Occipital lobe (tissue), 2 donors: ENCODE data around the gene IP6K2. TPM values are rescaled to one million over a fixed set of nuclear protein-coding genes. Genes with fewer than 3 reads are reported as not detected.
"Not testable (repeated sequence)": the region's sequence is repeated elsewhere in the genome, so short reads cannot be mapped to it uniquely, and the experiment has no call there.

Source experiments
- DNase-seq: peaks from one replicate; lab custom pipeline; 2025; lab: John Stamatoyannopoulos, UW
- total RNA-seq: library from RNA; depleted of rRNA; stranded (reverse); fragments of >200 nt; gene quantifications from one replicate; pipeline ENCODE4 v1.2.3, GENCODE V29; 2014

Gene IP6K2
- total RNA-seq = 90.6 TPM

- peak; percentile 98 for DNase-seq
Observed at GRCh38 chr3:48716982-48717746, at the start of gene IP6K2. Gene IP6K2, minus strand, starts transcription at chr3:48717221. Its CDS starts 21,930 bp downstream, at chr3:48695291.

- DNase-seq = no peak
Observed at GRCh38 chr3:48765376-48765775, 48.4 kb upstream of the IP6K2 start.

GRCh38 chr3:48762816-48763215, 45.8 kb upstream of the IP6K2 start:
- DNase-seq = no peak

- DNase-seq = not testable (repeated sequence)
Observed at GRCh38 chr3:48759991-48760540, 43.0 kb upstream of the IP6K2 start.

GRCh38 chr3:48759531-48759930, 42.5 kb upstream of the IP6K2 start:
- DNase-seq = not testable (repeated sequence)

GRCh38 chr3:48759071-48759470, 42.0 kb upstream of the IP6K2 start:
- no peak for DNase-seq

GRCh38 chr3:48756640-48757039, 39.6 kb upstream of the IP6K2 start:
- no peak for DNase-seq

GRCh38 chr3:48750856-48751255, 33.8 kb upstream of the IP6K2 start:
- no peak for DNase-seq

- DNase-seq = no peak
Observed at GRCh38 chr3:48748754-48749153, 31.7 kb upstream of the IP6K2 start.

GRCh38 chr3:48747706-48748105, 30.7 kb upstream of the IP6K2 start:
- DNase-seq = no peak

GRCh38 chr3:48747015-48747615, 30.1 kb upstream of the IP6K2 start:
- no peak for DNase-seq

GRCh38 chr3:48743773-48744172, 26.8 kb upstream of the IP6K2 start:
- DNase-seq = no peak

GRCh38 chr3:48741226-48741625, 24.2 kb upstream of the IP6K2 start:
- not testable (repeated sequence) for DNase-seq

- peak; percentile 77 for DNase-seq
Observed at GRCh38 chr3:48739955-48740823, 23.2 kb upstream of the IP6K2 start.

GRCh38 chr3:48739617-48739954, 22.6 kb upstream of the IP6K2 start:
- DNase-seq = no peak

- DNase-seq = no peak
Observed at GRCh38 chr3:48738926-48739616, 22.1 kb upstream of the IP6K2 start.

- DNase-seq = no peak
Observed at GRCh38 chr3:48738144-48738536, 21.1 kb upstream of the IP6K2 start.

GRCh38 chr3:48735075-48735767, 18.2 kb upstream of the IP6K2 start:
- not testable (repeated sequence) for DNase-seq

GRCh38 chr3:48734541-48734940, 17.5 kb upstream of the IP6K2 start:
- not testable (repeated sequence) for DNase-seq

- DNase-seq = not testable (repeated sequence)
Observed at GRCh38 chr3:48733752-48734518, 16.9 kb upstream of the IP6K2 start.
